ENCODE data around the gene RDM1.
"Not testable (repeated sequence)": the region's sequence is repeated elsewhere in the genome, so short reads cannot be mapped to it uniquely, and the experiment has no call there.

Gene RDM1

GRCh38 chr17:35949401-35949800, 18.8 kb upstream of the RDM1 start:
- no peak overlapping the region for H3K27ac ChIP-seq (ENCODE audit: low read depth, low read length)
- H3K27me3 ChIP-seq (ENCODE audit: control insufficient read depth, insufficient read depth, low read length), result no peaks in the 10 kb centered on the region
- no peak overlapping the region for H3K4me3 ChIP-seq (ENCODE audit: low read length)
- no peaks in the 10 kb centered on the region for H3K4me1 ChIP-seq (ENCODE audit: control insufficient read depth, insufficient read depth, low read length)
- no peak overlapping the region for H3K9ac ChIP-seq (ENCODE audit: low read length)
- H3K36me3 ChIP-seq (ENCODE audit: control insufficient read depth, insufficient read depth, low read length), result no peaks in the 10 kb centered on the region

GRCh38 chr17:35948092-35948491, 17.5 kb upstream of the RDM1 start:
- Histone ChIP-seq H3K4me3 (ENCODE audit: low read length) (no peak overlapping the region), H3K9ac (ENCODE audit: low read length) (no peak overlapping the region), H3K27me3 (ENCODE audit: control insufficient read depth, insufficient read depth, low read length) (no peaks in the 10 kb centered on the region), H3K27ac (ENCODE audit: low read depth, low read length) (no peak overlapping the region), H3K4me1 (ENCODE audit: control insufficient read depth, insufficient read depth, low read length) (no peaks in the 10 kb centered on the region), H3K36me3 (ENCODE audit: control insufficient read depth, insufficient read depth, low read length) (no peaks in the 10 kb centered on the region)

- Histone ChIP-seq H3K36me3 (ENCODE audit: control insufficient read depth, insufficient read depth, low read length) (no peaks in the 10 kb centered on the region), H3K4me3 (ENCODE audit: low read length) (no peak overlapping the region), H3K27ac (ENCODE audit: low read depth, low read length) (no peak overlapping the region), H3K4me1 (ENCODE audit: control insufficient read depth, insufficient read depth, low read length) (no peaks in the 10 kb centered on the region), H3K27me3 (ENCODE audit: control insufficient read depth, insufficient read depth, low read length) (no peaks in the 10 kb centered on the region), H3K9ac (ENCODE audit: low read length) (no peak overlapping the region)
Measured at GRCh38 chr17:35947156-35947585, 16.6 kb upstream of the RDM1 start.

GRCh38 chr17:35944151-35944550, 13.6 kb upstream of the RDM1 start:
- no peaks in the 10 kb centered on the region for H3K36me3 ChIP-seq (ENCODE audit: control insufficient read depth, insufficient read depth, low read length)
- H3K27ac ChIP-seq (ENCODE audit: low read depth, low read length), result no peak overlapping the region
- no peak overlapping the region for H3K9ac ChIP-seq (ENCODE audit: low read length)

GRCh38 chr17:35943537-35943936, 13.0 kb upstream of the RDM1 start, which contains the start of gene LYZL6:
Gene LYZL6, minus strand, starts transcription at chr17:35943713. Its CDS starts 4,357 bp downstream, at chr17:35939356.
- H3K27me3 ChIP-seq (ENCODE audit: control insufficient read depth, insufficient read depth, low read length), result no peaks in the 10 kb centered on the region
- no peak within 1 kb of the TSS for H3K27ac ChIP-seq (ENCODE audit: low read depth, low read length)
- H3K4me1 ChIP-seq (ENCODE audit: control insufficient read depth, insufficient read depth, low read length), result no peaks in the 10 kb centered on the region
- no peaks in the 10 kb centered on the region for H3K36me3 ChIP-seq (ENCODE audit: control insufficient read depth, insufficient read depth, low read length)
- no peak within 1 kb of the TSS for H3K4me3 ChIP-seq (ENCODE audit: low read length)
- no peak within 1 kb of the TSS for H3K9ac ChIP-seq (ENCODE audit: low read length)

More at GRCh38 chr17:35944151-35944550, 13.6 kb upstream of the RDM1 start:
- no peaks in the 10 kb centered on the region for H3K27me3 ChIP-seq (ENCODE audit: control insufficient read depth, insufficient read depth, low read length)
- no peaks in the 10 kb centered on the region for H3K4me1 ChIP-seq (ENCODE audit: control insufficient read depth, insufficient read depth, low read length)
- H3K4me3 ChIP-seq (ENCODE audit: low read length), result no peak overlapping the region

- Histone ChIP-seq H3K27me3 (ENCODE audit: control insufficient read depth, insufficient read depth, low read length) (no peaks in the 10 kb centered on the region), H3K4me3 (ENCODE audit: low read length) (no peak overlapping the region), H3K27ac (ENCODE audit: low read depth, low read length) (no peak overlapping the region), H3K9ac (ENCODE audit: low read length) (no peak overlapping the region), H3K4me1 (ENCODE audit: control insufficient read depth, insufficient read depth, low read length) (no peaks in the 10 kb centered on the region), H3K36me3 (ENCODE audit: control insufficient read depth, insufficient read depth, low read length) (no peaks in the 10 kb centered on the region)
Measured at GRCh38 chr17:35942588-35943186, 12.1 kb upstream of the RDM1 start.

- not testable (repeated sequence) for H3K36me3 ChIP-seq (ENCODE audit: control insufficient read depth, insufficient read depth, low read length); H3K4me1 ChIP-seq (ENCODE audit: control insufficient read depth, insufficient read depth, low read length); H3K27me3 ChIP-seq (ENCODE audit: control insufficient read depth, insufficient read depth, low read length); H3K4me3 ChIP-seq (ENCODE audit: low read length); H3K27ac ChIP-seq (ENCODE audit: low read depth, low read length); H3K9ac ChIP-seq (ENCODE audit: low read length)
Measured at GRCh38 chr17:35938492-35938891, 7.9 kb upstream of the RDM1 start.

GRCh38 chr17:35936063-35936462, 5.5 kb upstream of the RDM1 start:
- Histone ChIP-seq H3K4me1 (ENCODE audit: control insufficient read depth, insufficient read depth, low read length) (no peaks in the 10 kb centered on the region), H3K27ac (ENCODE audit: low read depth, low read length) (no peak overlapping the region)

GRCh38 chr17:35934760-35935159, 4.2 kb upstream of the RDM1 start:
- peaks cover 3% of the 10 kb centered on the region for H3K27me3 ChIP-seq (ENCODE audit: control insufficient read depth, insufficient read depth, low read length)
- no peaks in the 10 kb centered on the region for H3K36me3 ChIP-seq (ENCODE audit: control insufficient read depth, insufficient read depth, low read length)
- H3K4me1 ChIP-seq (ENCODE audit: control insufficient read depth, insufficient read depth, low read length), result no peaks in the 10 kb centered on the region
- no peak overlapping the region for H3K27ac ChIP-seq (ENCODE audit: low read depth, low read length)
- H3K9ac ChIP-seq (ENCODE audit: low read length), result no peak overlapping the region
- H3K4me3 ChIP-seq (ENCODE audit: low read length), result no peak overlapping the region

More at GRCh38 chr17:35936063-35936462, 5.5 kb upstream of the RDM1 start:
- Histone ChIP-seq H3K4me3 (ENCODE audit: low read length) (no peak overlapping the region), H3K27me3 (ENCODE audit: control insufficient read depth, insufficient read depth, low read length) (no peaks in the 10 kb centered on the region), H3K9ac (ENCODE audit: low read length) (no peak overlapping the region), H3K36me3 (ENCODE audit: control insufficient read depth, insufficient read depth, low read length) (no peaks in the 10 kb centered on the region)

- H3K4me3 ChIP-seq (ENCODE audit: low read length), result no peak overlapping the region
- peaks cover 3% of the 10 kb centered on the region for H3K27me3 ChIP-seq (ENCODE audit: control insufficient read depth, insufficient read depth, low read length)
- no peak overlapping the region for H3K9ac ChIP-seq (ENCODE audit: low read length)
- H3K27ac ChIP-seq (ENCODE audit: low read depth, low read length), result no peak overlapping the region
- no peaks in the 10 kb centered on the region for H3K4me1 ChIP-seq (ENCODE audit: control insufficient read depth, insufficient read depth, low read length)
- H3K36me3 ChIP-seq (ENCODE audit: control insufficient read depth, insufficient read depth, low read length), result no peaks in the 10 kb centered on the region
Measured at GRCh38 chr17:35932586-35932985, 2.0 kb upstream of the RDM1 start.

- peaks cover 3% of the 10 kb centered on the region for H3K27me3 ChIP-seq (ENCODE audit: control insufficient read depth, insufficient read depth, low read length)
- no peak overlapping the region for H3K27ac ChIP-seq (ENCODE audit: low read depth, low read length)
- no peaks in the 10 kb centered on the region for H3K36me3 ChIP-seq (ENCODE audit: control insufficient read depth, insufficient read depth, low read length)
- H3K9ac ChIP-seq (ENCODE audit: low read length), result no peak overlapping the region
- H3K4me1 ChIP-seq (ENCODE audit: control insufficient read depth, insufficient read depth, low read length), result no peaks in the 10 kb centered on the region
- no peak overlapping the region for H3K4me3 ChIP-seq (ENCODE audit: low read length)
Measured at GRCh38 chr17:35931794-35932425, 1.3 kb upstream of the RDM1 start.

- Histone ChIP-seq H3K27me3 (ENCODE audit: control insufficient read depth, insufficient read depth, low read length) (peaks cover 3% of the 10 kb centered on the region), H3K4me1 (ENCODE audit: control insufficient read depth, insufficient read depth, low read length) (no peaks in the 10 kb centered on the region), H3K27ac (ENCODE audit: low read depth, low read length) (no peak overlapping the region), H3K36me3 (ENCODE audit: control insufficient read depth, insufficient read depth, low read length) (no peaks in the 10 kb centered on the region), H3K9ac (ENCODE audit: low read length) (no peak overlapping the region), H3K4me3 (ENCODE audit: low read length) (no peak overlapping the region)
Measured at GRCh38 chr17:35927714-35928113, 2.9 kb downstream of the RDM1 start.

- no peaks in the 10 kb centered on the region for H3K27me3 ChIP-seq (ENCODE audit: control insufficient read depth, insufficient read depth, low read length)
- no peaks in the 10 kb centered on the region for H3K36me3 ChIP-seq (ENCODE audit: control insufficient read depth, insufficient read depth, low read length)
- no peak overlapping the region for H3K4me3 ChIP-seq (ENCODE audit: low read length)
- no peak overlapping the region for H3K9ac ChIP-seq (ENCODE audit: low read length)
- no peak overlapping the region for H3K27ac ChIP-seq (ENCODE audit: low read depth, low read length)
- no peaks in the 10 kb centered on the region for H3K4me1 ChIP-seq (ENCODE audit: control insufficient read depth, insufficient read depth, low read length)
Measured at GRCh38 chr17:35923609-35924114, 6.9 kb downstream of the RDM1 start.
